NB4 (cell line): ENCODE measurements around the gene TMA16.
A peak's percentile ranks its signal among the peaks of the same experiment; 100 is the strongest.
"Not testable (repeated sequence)": the region's sequence is repeated elsewhere in the genome, so short reads cannot be mapped to it uniquely, and the experiment has no call there.

ENCODE experiments used
- DNase-seq: peaks from one replicate; pipeline ENCODE4 v3.0.0; 2010; ENCODE audit warnings: low read depth
- H3K4me3 ChIP-seq: one replicate; pipeline ENCODE4 v1.5.1; 2011; ENCODE audit warnings: mild to moderate bottlenecking, low read depth, low read length, moderate library complexity
- CTCF ChIP-seq: IDR thresholded peaks from one replicate; pipeline ENCODE4 v1.5.1; 2012; ENCODE audit warnings: low read depth, low read length
- MYC ChIP-seq: IDR thresholded peaks from 2 replicates; pipeline ENCODE4 v1.6.1; 2011; ENCODE audit warnings: low read depth, low read length
- POLR2A ChIP-seq: IDR thresholded peaks from 2 replicates; pipeline ENCODE4 v1.6.1; 2011; ENCODE audit warnings: mild to moderate bottlenecking; ENCODE audit not compliant: insufficient read length; ENCODE audit errors: extremely low read depth
- TF ChIP-seq, protein P1 (sequence below): IDR thresholded peaks from 2 replicates; pipeline ENCODE4 v1.6.1; 2011; ENCODE audit warnings: low read depth, low read length

TMA16 gene

DNA sequence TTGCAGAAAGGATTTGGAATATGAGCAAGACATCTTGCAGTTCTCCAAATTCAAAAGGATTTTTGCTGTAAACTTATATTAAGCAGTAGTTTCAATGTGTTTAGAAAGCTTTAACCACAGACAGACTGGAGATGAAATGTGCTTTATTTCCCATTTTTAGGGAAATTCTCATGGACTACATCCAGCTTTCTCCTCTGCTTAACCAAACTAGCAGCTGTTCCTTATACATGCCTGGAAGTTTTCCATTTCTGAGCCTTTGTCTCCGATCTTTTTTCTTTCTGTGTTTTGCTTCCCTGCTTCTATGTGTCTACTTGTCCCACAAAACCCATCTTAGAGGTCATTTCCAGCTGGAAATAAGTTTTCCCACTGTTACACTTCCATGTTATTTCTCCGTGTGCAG is 41.6 kb downstream of the TMA16 start:
- TF ChIP-seq MYC = no peak
- no peak for TF ChIP-seq POLR2A
- TF ChIP-seq CTCF = no peak
- TF ChIP-seq, protein P1, sequence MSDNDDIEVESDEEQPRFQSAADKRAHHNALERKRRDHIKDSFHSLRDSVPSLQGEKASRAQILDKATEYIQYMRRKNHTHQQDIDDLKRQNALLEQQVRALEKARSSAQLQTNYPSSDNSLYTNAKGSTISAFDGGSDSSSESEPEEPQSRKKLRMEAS = no peak
- no peak overlapping the region for H3K4me3 ChIP-seq
- no peak for DNase-seq

GRCh38 chr4:163537114-163537513 is 42.6 kb downstream of the TMA16 start:
- TF ChIP-seq, protein P1 = no peak
- no peak for DNase-seq
- H3K4me3 ChIP-seq = no peak overlapping the region

GRCh38 chr4:163538820-163539219 is 44.3 kb downstream of the TMA16 start:
- H3K4me3 ChIP-seq, DNase-seq: not testable (repeated sequence)

DNA sequence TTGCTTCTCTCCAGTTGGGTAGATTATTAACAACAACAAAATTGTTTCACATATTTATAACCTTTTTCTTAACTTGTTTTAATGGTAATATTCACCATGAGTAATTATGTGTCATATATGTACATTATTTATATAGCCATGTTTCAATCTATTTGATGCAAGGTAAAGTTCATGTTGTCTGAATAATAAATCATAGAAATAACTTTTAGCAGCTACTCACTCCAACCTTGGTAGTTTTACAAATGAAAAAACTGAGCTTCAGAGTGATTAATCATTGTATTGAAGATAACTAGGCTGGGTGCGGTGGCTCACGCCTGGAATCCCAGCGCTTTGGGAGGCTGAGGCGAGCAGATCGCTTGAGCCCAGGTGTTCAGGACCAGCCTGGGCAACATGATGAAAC is 46.0 kb downstream of the TMA16 start:
- TF ChIP-seq CTCF = no peak
- no peak for TF ChIP-seq MYC
- TF ChIP-seq POLR2A = no peak
- TF ChIP-seq, protein P1 = no peak
- no peak for DNase-seq
- H3K4me3 ChIP-seq = no peak overlapping the region

- no peak overlapping the region for H3K4me3 ChIP-seq
- no peak for DNase-seq
- no peak for TF ChIP-seq MYC
- TF ChIP-seq, protein P1 = no peak
- TF ChIP-seq POLR2A = no peak
- no peak for TF ChIP-seq CTCF
Observed at GRCh38 chr4:163540977-163541376, 46.5 kb downstream of the TMA16 start.

DNA sequence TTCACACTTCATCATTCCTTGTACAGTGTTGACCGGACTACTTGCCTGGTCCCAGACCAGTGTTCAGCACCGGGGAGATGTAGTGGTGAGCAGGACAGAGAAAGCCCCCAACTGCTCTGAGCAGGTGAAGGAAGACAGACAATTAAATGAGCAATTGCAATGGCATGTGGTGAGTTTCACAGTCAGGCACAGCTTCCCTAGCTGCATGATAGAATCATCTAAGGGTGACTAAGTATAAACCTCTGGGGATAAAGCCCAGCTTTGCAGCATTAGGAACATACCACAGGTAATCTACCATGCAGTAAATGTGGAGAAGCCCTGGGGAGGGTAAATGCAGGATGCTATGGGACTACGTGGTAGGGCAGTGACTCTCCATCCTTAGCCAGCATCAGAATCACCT is 47.8 kb downstream of the TMA16 start:
- no peak for DNase-seq
- no peak overlapping the region for H3K4me3 ChIP-seq
- no peak for TF ChIP-seq POLR2A
- TF ChIP-seq MYC = no peak
- no peak for TF ChIP-seq CTCF
- TF ChIP-seq, protein P1 = no peak

GRCh38 chr4:163544407-163545038 is 50.0 kb downstream of the TMA16 start:
- TF ChIP-seq POLR2A = no peak
- TF ChIP-seq CTCF = peak; percentile 75
- DNase-seq = peak; percentile 66
- no peak overlapping the region for H3K4me3 ChIP-seq
